Neutrophil (primary cell): ENCODE results near the gene CCNYL1.

Experiments
- H3K27ac ChIP-seq: fragments of 200-600 bp; sonication (generic); 2 replicates; pipeline ENCODE4 v1.5.1; 2016; ENCODE audit warnings: mild to moderate bottlenecking, moderate library complexity
- H3K27me3 ChIP-seq: fragments of 200-600 bp; sonication (generic); 2 replicates; pipeline ENCODE4 v1.6.0; 2016; ENCODE audit warnings: mild to moderate bottlenecking
- H3K36me3 ChIP-seq: fragments of 200-600 bp; sonication (generic); 2 replicates; pipeline ENCODE4 v1.5.1; 2017
- H3K4me1 ChIP-seq, 2 experiments: fragments of 200-600 bp in 1 of 2; sonication (generic) in 1 of 2; 1 replicate in 1 of 2; 2 replicates in 1 of 2; pipeline versions ENCODE4 v1.5.1 to v1.6.1; 2013 to 2016; ENCODE audit warnings: low read depth in 1 of 2, low read length in 1 of 2, mild to moderate bottlenecking in 1 of 2, moderate library complexity in 1 of 2; ENCODE audit not compliant: control insufficient read depth in 1 of 2, insufficient read depth in 1 of 2
- H3K4me3 ChIP-seq, 2 experiments: fragments of 200-600 bp in 1 of 2; sonication (generic) in 1 of 2; 1 replicate in 1 of 2; 2 replicates in 1 of 2; pipeline ENCODE4 v1.5.1; 2013 to 2016; ENCODE audit warnings: low read depth in 1 of 2, low read length in 1 of 2, mild to moderate bottlenecking in 1 of 2, moderate library complexity in 1 of 2
- H3K9me3 ChIP-seq: fragments of 200-600 bp; sonication (generic); 2 replicates; pipeline ENCODE4 v1.5.1; 2016
- CTCF ChIP-seq: fragments of 200-600 bp; sonication (generic); IDR thresholded peaks from 2 replicates; pipeline ENCODE4 v1.5.1; 2016; ENCODE audit warnings: antibody characterized with exemption

The CCNYL1 gene

GRCh38 chr2:207770602-207771404, 59.4 kb downstream of the CCNYL1 start:
- peaks cover 44 to 47% of the 10 kb centered on the region in 2 experiments for H3K4me1 ChIP-seq
- no peaks in the 10 kb centered on the region for H3K9me3 ChIP-seq
- no peaks in the 10 kb centered on the region for H3K36me3 ChIP-seq
- peak overlapping the region; percentile 73 to 78 for H3K4me3 ChIP-seq
- no peak for TF ChIP-seq CTCF
- H3K27me3 ChIP-seq, result peaks cover 50% of the 10 kb centered on the region
- H3K27ac ChIP-seq, result no peak overlapping the region

- Histone ChIP-seq H3K36me3 (no peaks in the 10 kb centered on the region), H3K4me3 (peak overlapping the region in 1 of 2 experiments; percentile 73), H3K4me1 (peaks cover 41 to 44% of the 10 kb centered on the region in 2 experiments), H3K27ac (no peak overlapping the region), H3K9me3 (no peaks in the 10 kb centered on the region), H3K27me3 (peaks cover 48% of the 10 kb centered on the region)
- TF ChIP-seq CTCF, result no peak
Measured at GRCh38 chr2:207771421-207771820, 60.0 kb downstream of the CCNYL1 start.

GRCh38 chr2:207772081-207772843, 60.8 kb downstream of the CCNYL1 start:
- no peaks in the 10 kb centered on the region for H3K9me3 ChIP-seq
- no peak for TF ChIP-seq CTCF
- H3K4me3 ChIP-seq, result no peak overlapping the region
- H3K27ac ChIP-seq, result no peak overlapping the region
- H3K27me3 ChIP-seq, result peaks cover 39% of the 10 kb centered on the region
- peaks cover 33 to 36% of the 10 kb centered on the region in 2 experiments for H3K4me1 ChIP-seq
- no peaks in the 10 kb centered on the region for H3K36me3 ChIP-seq

- no peaks in the 10 kb centered on the region for H3K9me3 ChIP-seq
- no peak overlapping the region for H3K27ac ChIP-seq
- no peak for TF ChIP-seq CTCF
- H3K4me1 ChIP-seq, result peaks cover 27 to 30% of the 10 kb centered on the region in 2 experiments
- H3K4me3 ChIP-seq, result no peak overlapping the region
- peaks cover 34% of the 10 kb centered on the region for H3K27me3 ChIP-seq
- no peaks in the 10 kb centered on the region for H3K36me3 ChIP-seq
Measured at GRCh38 chr2:207772844-207773205, 61.4 kb downstream of the CCNYL1 start.

GRCh38 chr2:207775473-207775872, 64.0 kb downstream of the CCNYL1 start:
- H3K9me3 ChIP-seq, result no peaks in the 10 kb centered on the region
- no peak for TF ChIP-seq CTCF
- H3K36me3 ChIP-seq, result no peaks in the 10 kb centered on the region
- H3K4me1 ChIP-seq, result peaks cover 6 to 9% of the 10 kb centered on the region in 2 experiments
- no peak overlapping the region for H3K27ac ChIP-seq
- H3K4me3 ChIP-seq, result no peak overlapping the region
- H3K27me3 ChIP-seq, result peaks cover 13% of the 10 kb centered on the region
